Transverse colon (tissue), 4 donors: ENCODE results near the gene GHITM.

Experiments
- CTCF ChIP-seq, 5 experiments: fragments of 200-600 bp in 3 of 5; fragments of 450-650 bp in 2 of 5; sonication (generic) in 3 of 5; IDR thresholded peaks; 1 replicate in 2 of 5; 2 replicates in 3 of 5; pipeline ENCODE4 v1.5.1; 2016 to 2017; ENCODE audit warnings: antibody characterized with exemption in 5 of 5, inconsistent platforms in 3 of 5, mild to moderate bottlenecking in 2 of 5, moderate library complexity in 1 of 5
- POLR2AphosphoS5 ChIP-seq, 3 donors: sonication (generic); formaldehyde crosslinking; IDR thresholded peaks; one replicate each; pipeline ENCODE4 v1.6.1; 2016; ENCODE audit warnings: antibody characterized with exemption in 3 of 3

DNA sequence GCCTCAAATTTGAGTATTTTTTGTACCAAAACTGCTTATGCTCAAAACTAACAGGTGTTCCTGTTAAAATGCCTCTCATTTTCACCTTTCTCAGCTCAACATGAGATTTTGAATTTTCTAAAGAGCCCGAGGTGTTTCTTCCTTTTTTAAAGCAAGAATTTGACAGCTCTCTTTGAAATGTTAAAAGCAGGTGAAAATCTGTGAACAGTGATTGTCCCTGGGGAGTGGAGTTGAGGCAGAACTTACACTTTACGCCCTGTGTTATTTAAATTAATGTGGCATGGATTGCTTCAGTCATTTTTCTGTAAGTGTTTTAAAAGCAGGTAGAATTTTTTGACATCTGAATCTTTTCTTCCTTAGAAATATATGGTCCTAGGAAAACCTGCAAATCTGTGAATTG, 25.1 kb downstream of the GHITM start:
- TF ChIP-seq CTCF (IDR thresholded peaks at IDR 0.05): no peak
- TF ChIP-seq POLR2AphosphoS5 (IDR thresholded peaks at IDR 0.05): no peak
